H4 (cell line): ENCODE data around the gene PTK7. TPM values are rescaled to one million over a fixed set of nuclear protein-coding genes. Genes with fewer than 3 reads are reported as not detected.

Experiments used
- DNase-seq: peaks from one replicate; pipeline ENCODE4 v3.0.0-alpha.2; 2015; ENCODE audit warnings: low spot score
- total RNA-seq: library from RNA; depleted of rRNA; stranded (reverse); fragments of >200 nt; shearing (Covaris generic); gene quantifications from 2 replicates; pipeline ENCODE4 v1.2.3, GENCODE V29; 2014

Gene PTK7
- total RNA-seq, 1 experiment from 2014 or later, result 46.0 TPM

- DNase-seq, result no peak
These were observed 70.1 kb downstream of the PTK7 start for GRCh38 chr6:43146261-43146660.

- no peak for DNase-seq
These were observed 70.9 kb downstream of the PTK7 start for GRCh38 chr6:43146709-43147688.

- DNase-seq, result no peak
These were observed 71.8 kb downstream of the PTK7 start for GRCh38 chr6:43147691-43148477.

GRCh38 chr6:43149265-43149664 lies 73.2 kb downstream of the PTK7 start:
- no peak for DNase-seq

GRCh38 chr6:43150051-43150751 lies 74.1 kb downstream of the PTK7 start:
- no peak for DNase-seq

GRCh38 chr6:43159599-43159998 lies 83.5 kb downstream of the PTK7 start:
- DNase-seq, result no peak

GRCh38 chr6:43163899-43164298 lies 87.8 kb downstream of the PTK7 start:
- no peak for DNase-seq

- peak; percentile 89 for DNase-seq
These were observed 94.4 kb downstream of the PTK7 start for GRCh38 chr6:43170417-43170930.

GRCh38 chr6:43170931-43171706 lies 95.0 kb downstream of the PTK7 start, which contains the start of gene SRF:
SRF (plus strand) TSS chr6:43171269; CDS start chr6:43171657, 388 bp downstream.
- peak; percentile 100 for DNase-seq

GRCh38 chr6:43171707-43172103 lies 95.6 kb downstream of the PTK7 start:
- no peak for DNase-seq

- DNase-seq, result peak; percentile 41
These were observed 96.2 kb downstream of the PTK7 start for GRCh38 chr6:43172104-43173007.

GRCh38 chr6:43173591-43174262 lies 97.6 kb downstream of the PTK7 start:
- no peak for DNase-seq

- DNase-seq, result peak; percentile 100
These were observed 98.4 kb downstream of the PTK7 start for GRCh38 chr6:43174263-43175112.

GRCh38 chr6:43175676-43176422 lies 99.7 kb downstream of the PTK7 start:
- DNase-seq, result no peak

GRCh38 chr6:43176423-43176786 lies 100.3 kb downstream of the PTK7 start:
- DNase-seq, result no peak

- DNase-seq, result no peak
These were observed 102.0 kb downstream of the PTK7 start for GRCh38 chr6:43178150-43178549.

GRCh38 chr6:43178951-43179830 lies 103.1 kb downstream of the PTK7 start:
- DNase-seq, result no peak
